ENCODE data around the gene WDR26.
"Not testable (repeated sequence)": the region's sequence is repeated elsewhere in the genome, so short reads cannot be mapped to it uniquely, and the experiment has no call there.

Gene WDR26

DNA sequence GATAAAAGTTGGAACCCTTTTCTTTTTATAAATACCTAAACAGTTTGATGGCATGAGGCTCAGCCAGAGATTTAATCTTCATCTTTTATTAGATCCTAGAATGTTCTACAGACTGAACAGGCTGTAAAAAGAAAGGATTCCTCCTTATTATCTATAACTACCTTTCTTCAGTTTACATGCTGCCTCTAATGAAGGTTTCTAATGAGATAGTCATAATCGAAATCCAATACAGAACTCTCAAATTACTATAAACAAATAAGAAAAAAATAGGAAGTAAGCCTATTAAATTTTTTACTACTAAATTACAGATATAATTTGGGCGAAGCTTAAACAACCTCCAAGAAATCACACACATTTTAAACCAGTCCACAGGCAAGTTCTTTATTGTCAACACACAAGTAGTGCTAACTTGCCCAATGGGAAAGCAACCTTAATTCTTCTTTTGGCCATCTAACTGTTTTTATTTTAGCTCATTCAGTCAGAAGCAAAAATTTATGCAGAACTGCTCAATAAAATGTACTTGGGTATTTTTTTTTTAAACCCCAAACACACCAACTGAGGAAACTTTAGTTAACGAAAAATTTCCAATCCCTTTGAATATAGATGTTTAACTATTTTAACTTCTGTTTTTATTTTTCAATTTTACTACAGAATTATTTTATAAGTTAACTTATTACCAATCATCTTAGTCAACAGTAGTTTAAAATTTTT lies 4.8 kb downstream of the WDR26 start:
- DNase-seq (ENCODE audit: low read depth) = no peak
- TF ChIP-seq, protein P1, sequence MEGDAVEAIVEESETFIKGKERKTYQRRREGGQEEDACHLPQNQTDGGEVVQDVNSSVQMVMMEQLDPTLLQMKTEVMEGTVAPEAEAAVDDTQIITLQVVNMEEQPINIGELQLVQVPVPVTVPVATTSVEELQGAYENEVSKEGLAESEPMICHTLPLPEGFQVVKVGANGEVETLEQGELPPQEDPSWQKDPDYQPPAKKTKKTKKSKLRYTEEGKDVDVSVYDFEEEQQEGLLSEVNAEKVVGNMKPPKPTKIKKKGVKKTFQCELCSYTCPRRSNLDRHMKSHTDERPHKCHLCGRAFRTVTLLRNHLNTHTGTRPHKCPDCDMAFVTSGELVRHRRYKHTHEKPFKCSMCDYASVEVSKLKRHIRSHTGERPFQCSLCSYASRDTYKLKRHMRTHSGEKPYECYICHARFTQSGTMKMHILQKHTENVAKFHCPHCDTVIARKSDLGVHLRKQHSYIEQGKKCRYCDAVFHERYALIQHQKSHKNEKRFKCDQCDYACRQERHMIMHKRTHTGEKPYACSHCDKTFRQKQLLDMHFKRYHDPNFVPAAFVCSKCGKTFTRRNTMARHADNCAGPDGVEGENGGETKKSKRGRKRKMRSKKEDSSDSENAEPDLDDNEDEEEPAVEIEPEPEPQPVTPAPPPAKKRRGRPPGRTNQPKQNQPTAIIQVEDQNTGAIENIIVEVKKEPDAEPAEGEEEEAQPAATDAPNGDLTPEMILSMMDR (conservative IDR thresholded peaks at IDR 0.05; ENCODE audit: low read depth, low read length) = no peak
- no peak overlapping the region for H3K4me3 ChIP-seq (ENCODE audit: low read length)

DNA sequence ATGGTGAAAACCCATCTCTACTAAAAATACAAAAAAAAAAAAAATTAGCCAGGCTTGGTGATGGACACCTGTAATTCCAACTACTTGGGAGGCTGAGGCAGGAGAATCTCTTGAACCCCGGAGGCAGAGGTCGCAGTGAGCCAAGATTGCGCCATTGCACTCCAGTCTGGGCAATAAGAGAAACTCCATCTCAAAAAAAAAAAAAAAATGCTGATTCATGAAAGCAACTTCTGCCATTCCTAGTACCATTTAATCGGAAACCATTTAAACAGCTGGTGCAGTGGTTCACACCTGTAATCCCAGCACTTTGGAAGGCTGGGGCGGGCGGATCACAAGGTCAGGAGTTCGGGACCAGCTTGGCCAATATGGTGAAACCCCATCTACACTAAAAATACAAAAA lies 5.9 kb downstream of the WDR26 start:
- not testable (repeated sequence) for DNase-seq (ENCODE audit: low read depth)

DNA sequence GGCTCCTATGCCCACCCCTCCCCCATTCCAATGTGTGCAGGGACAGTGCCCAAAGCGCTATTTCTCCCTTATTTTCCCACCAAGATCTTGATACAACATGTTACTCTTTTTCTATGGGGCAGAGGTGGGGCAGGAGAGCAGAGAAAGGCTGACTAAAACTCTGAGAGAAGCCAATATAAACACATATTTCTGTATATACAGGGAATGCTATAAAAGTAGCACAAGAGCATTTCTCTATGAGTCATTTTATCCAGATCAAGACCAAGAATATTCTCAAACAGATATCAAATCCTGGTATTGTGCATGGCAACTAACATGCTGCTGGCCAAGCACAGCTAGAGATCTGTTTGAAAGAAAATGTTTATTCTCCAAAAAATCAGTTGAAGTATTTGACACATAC lies 7.3 kb downstream of the WDR26 start:
- H3K4me3 ChIP-seq (ENCODE audit: low read length) = no peak overlapping the region
- DNase-seq (ENCODE audit: low read depth) = no peak
- TF ChIP-seq, protein P1 (conservative IDR thresholded peaks at IDR 0.05; ENCODE audit: low read depth, low read length) = no peak

More for the DNA sequence above, 5.9 kb downstream of the WDR26 start:
- not testable (repeated sequence) for H3K4me3 ChIP-seq (ENCODE audit: low read length)

DNA sequence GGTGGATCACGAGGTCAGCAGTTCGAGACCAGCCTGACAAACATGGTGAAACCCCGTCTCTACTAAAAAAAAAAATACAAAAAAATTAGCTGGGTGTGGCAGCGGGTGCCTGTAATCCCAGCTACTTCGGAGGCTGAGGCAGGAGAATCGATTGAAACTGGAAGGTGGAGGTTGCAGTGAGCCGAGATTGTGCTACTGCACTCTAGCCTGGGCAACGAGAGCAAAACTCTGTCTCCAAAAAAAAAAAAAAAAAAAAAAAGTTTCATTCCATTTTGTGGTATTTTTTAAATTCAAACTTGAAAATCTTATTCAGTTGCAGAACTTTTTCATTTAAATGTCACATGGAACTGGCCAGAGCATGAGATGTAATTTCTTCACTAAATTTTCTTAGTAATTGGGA lies 7.7 kb downstream of the WDR26 start:
- DNase-seq (ENCODE audit: low read depth); H3K4me3 ChIP-seq (ENCODE audit: low read length): not testable (repeated sequence)

DNA sequence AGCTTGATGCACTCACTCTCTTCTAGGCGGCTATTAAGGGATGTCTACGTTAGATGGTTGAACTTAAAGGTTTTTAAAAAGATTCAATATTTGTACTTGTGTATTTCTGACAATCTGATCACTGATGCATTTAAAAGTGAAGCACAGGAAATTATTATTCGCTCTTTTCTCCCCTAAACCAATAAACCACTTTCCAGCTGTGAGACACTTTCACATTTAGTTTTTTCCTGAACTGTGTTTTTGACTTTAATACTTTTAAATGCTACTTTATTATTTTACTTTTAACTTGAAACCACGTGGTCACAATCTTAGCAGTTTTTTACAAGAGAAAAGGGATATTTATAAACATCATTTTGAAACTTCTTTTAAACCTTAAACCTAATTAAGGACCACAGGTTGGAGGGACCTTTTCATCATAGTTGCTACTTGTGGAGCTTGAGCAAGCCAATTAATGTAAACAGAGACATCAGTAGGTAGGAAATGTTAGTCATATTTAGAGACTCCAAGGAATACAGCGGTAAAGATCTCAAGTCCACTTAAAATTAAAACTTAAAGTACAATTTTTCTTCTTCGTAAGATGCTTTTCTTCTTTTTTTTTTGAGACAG lies 9.2 kb downstream of the WDR26 start:
- no peak overlapping the region for H3K4me3 ChIP-seq (ENCODE audit: low read length)
- TF ChIP-seq, protein P1 (conservative IDR thresholded peaks at IDR 0.05; ENCODE audit: low read depth, low read length) = no peak

DNA sequence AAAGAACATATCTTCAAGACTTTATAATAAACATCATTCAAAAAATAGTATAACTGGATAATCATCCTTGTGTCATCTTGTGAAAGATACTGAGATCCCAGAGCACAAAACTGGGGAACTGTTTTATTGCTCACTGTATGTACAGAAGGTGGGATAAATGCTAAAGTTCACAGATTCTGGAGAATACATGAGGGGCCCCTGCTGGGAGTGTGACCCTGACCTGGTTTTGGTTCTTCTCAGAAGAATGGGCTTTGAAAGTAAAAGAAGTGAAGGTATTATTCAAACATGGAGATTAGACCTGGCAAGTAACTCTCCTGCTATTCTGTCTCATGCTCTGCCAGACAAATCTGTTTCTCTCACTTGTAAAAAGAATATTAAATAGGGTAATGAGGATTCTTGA lies 14.5 kb downstream of the WDR26 start:
- no peak overlapping the region for H3K4me3 ChIP-seq (ENCODE audit: low read length)
- DNase-seq (ENCODE audit: low read depth) = no peak
- TF ChIP-seq, protein P1 (conservative IDR thresholded peaks at IDR 0.05; ENCODE audit: low read depth, low read length) = no peak

More for the DNA sequence above, 9.2 kb downstream of the WDR26 start:
- no peak for DNase-seq (ENCODE audit: low read depth)

DNA sequence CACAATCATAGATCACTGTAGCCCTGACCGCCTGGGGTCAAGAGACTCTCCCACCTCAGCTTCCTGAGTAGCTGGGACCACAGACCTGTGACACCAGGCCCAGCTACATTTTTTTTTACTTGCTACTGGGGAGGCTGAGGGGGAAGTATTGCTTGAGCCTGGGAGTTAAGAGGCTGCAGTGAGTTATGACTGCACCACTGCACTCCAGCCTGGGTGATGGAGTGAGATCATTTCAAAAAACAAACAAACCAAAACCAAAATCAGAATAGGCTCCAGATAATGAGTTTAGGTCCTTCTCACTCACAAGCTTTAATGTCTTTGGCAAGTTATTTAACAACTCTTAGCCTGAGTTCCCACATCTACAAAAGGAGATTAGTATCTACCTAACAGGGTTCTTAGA lies 22.8 kb downstream of the WDR26 start:
- TF ChIP-seq, protein P1 (conservative IDR thresholded peaks at IDR 0.05; ENCODE audit: low read depth, low read length) = no peak
- H3K4me3 ChIP-seq (ENCODE audit: low read length) = no peak overlapping the region
- DNase-seq (ENCODE audit: low read depth) = no peak

DNA sequence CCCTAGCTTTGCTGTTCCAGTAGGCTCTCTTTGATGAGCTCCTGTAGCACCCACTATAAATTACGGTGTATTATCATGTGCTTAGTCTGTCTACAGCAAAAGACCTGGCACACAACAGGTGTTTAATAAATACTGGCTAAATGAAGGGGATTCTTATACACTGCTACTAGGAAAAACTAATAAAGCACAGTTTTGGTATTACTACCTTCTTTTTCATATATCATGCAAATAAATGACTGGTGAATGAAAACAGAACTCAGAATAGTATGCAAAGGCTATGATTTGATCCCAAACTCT lies 26.4 kb downstream of the WDR26 start:
- TF ChIP-seq, protein P1 (conservative IDR thresholded peaks at IDR 0.05; ENCODE audit: low read depth, low read length) = no peak
- DNase-seq (ENCODE audit: low read depth) = no peak
- H3K4me3 ChIP-seq (ENCODE audit: low read length) = no peak overlapping the region

Measured in retinal pigment epithelial cell (primary cell).